GM18499 (cell line): ENCODE data around the gene RXFP3.

ENCODE experiments used
- ATAC-seq: cut with Tn5 transposase; IDR thresholded peaks from one replicate; pipeline ENCODE4 v1.9.1; 2021; ENCODE audit warnings: moderate number of reproducible peaks; ENCODE audit not compliant: insufficient read depth, unreplicated experiment

Gene RXFP3

DNA sequence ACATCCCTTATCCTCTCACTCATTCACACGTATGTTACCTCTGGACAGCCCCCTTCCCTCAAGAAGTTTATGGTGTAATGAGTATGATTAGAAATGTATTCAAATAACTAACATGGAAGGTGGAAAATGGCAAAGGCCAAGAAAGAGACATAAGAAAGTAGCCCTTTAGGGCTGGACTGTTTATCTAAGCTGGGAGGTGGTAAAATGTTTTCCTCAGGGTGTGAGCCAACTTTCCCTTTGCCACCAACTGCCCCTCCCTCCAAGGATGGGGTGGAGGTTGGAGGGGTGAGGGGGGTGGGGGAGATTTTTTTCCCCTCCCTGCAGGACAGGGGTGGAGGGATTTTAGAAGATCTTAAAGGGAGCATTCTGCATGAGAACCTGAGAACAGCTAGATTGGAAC is 40.1 kb downstream of the RXFP3 start:
- ATAC-seq, result no peak

- ATAC-seq, result no peak
Observed at GRCh38 chr5:33978306-33978705, 42.1 kb downstream of the RXFP3 start.

- ATAC-seq, result no peak
Observed at GRCh38 chr5:33980030-33980429, 43.8 kb downstream of the RXFP3 start.

GRCh38 chr5:33981408-33982162 is 45.4 kb downstream of the RXFP3 start:
- ATAC-seq, result no peak

- no peak for ATAC-seq
Observed at GRCh38 chr5:33984178-33984577, 48.0 kb downstream of the RXFP3 start.

DNA sequence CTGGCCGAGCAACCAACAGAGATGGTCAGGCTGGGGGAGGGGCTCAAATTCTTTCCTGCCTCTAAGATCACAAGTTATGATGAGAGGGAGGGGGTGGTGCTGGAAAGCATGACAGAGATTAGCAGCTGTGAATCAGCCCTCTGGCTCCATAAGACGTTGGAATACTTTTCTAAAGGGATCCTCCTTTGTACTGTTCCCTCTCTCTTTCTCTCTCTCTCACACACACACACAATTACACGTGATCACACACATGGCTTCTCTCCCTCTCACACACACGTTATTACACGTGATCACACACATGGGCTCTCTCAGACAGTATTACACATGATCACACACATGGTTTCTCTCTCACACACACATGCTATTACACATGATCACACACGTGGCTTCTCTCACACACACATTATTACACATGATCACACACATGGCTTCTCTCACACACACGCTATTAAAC is 48.5 kb downstream of the RXFP3 start, which contains the start of gene SLC45A2:
TSS of gene SLC45A2 (minus strand) at position 23 of the 454 bp plus-strand sequence. CDS start 110 bp downstream, outside the sequence.
- no peak for ATAC-seq

GRCh38 chr5:33985447-33985846 is 49.3 kb downstream of the RXFP3 start:
- ATAC-seq, result no peak
